HG02970 (cell line): ENCODE results near the gene FHIT.

Experiments used
- ATAC-seq: cut with Tn5 transposase; IDR thresholded peaks from one replicate; pipeline ENCODE4 v1.9.1; 2021; ENCODE audit warnings: mild to moderate bottlenecking, moderate library complexity, moderate number of reproducible peaks; ENCODE audit not compliant: unreplicated experiment, low FRiP score

The FHIT gene

GRCh38 chr3:60448696-60449095, 802.6 kb downstream of the FHIT start:
- ATAC-seq, result no peak

- ATAC-seq, result no peak
These were observed 805.8 kb downstream of the FHIT start for GRCh38 chr3:60445446-60445845.

- ATAC-seq, result no peak
These were observed 806.3 kb downstream of the FHIT start for GRCh38 chr3:60444898-60445437.

GRCh38 chr3:60440869-60441268, 810.4 kb downstream of the FHIT start:
- ATAC-seq, result no peak

- no peak for ATAC-seq
These were observed 815.2 kb downstream of the FHIT start for GRCh38 chr3:60435941-60436650.

- ATAC-seq, result no peak
These were observed 816.3 kb downstream of the FHIT start for GRCh38 chr3:60434950-60435349.

GRCh38 chr3:60434323-60434722, 816.9 kb downstream of the FHIT start:
- ATAC-seq, result no peak

GRCh38 chr3:60431599-60431958, 819.7 kb downstream of the FHIT start:
- no peak for ATAC-seq

GRCh38 chr3:60430205-60430604, 821.0 kb downstream of the FHIT start:
- no peak for ATAC-seq

- no peak for ATAC-seq
These were observed 824.1 kb downstream of the FHIT start for GRCh38 chr3:60427109-60427508.

GRCh38 chr3:60424942-60425341, 826.3 kb downstream of the FHIT start:
- no peak for ATAC-seq

GRCh38 chr3:60424034-60424433, 827.2 kb downstream of the FHIT start:
- ATAC-seq, result no peak

- ATAC-seq, result no peak
These were observed 827.7 kb downstream of the FHIT start for GRCh38 chr3:60423556-60423955.

GRCh38 chr3:60421749-60422446, 829.4 kb downstream of the FHIT start:
- no peak for ATAC-seq

GRCh38 chr3:60417576-60417975, 833.7 kb downstream of the FHIT start:
- no peak for ATAC-seq

- ATAC-seq, result no peak
These were observed 837.2 kb downstream of the FHIT start for GRCh38 chr3:60414011-60414410.

GRCh38 chr3:60413551-60413950, 837.7 kb downstream of the FHIT start:
- ATAC-seq, result no peak

- ATAC-seq, result no peak
These were observed 847.4 kb downstream of the FHIT start for GRCh38 chr3:60403866-60404265.

- ATAC-seq, result no peak
These were observed 848.3 kb downstream of the FHIT start for GRCh38 chr3:60402931-60403330.

- ATAC-seq, result no peak
These were observed 851.1 kb downstream of the FHIT start for GRCh38 chr3:60399861-60400845.

GRCh38 chr3:60399292-60399691, 852.0 kb downstream of the FHIT start:
- no peak for ATAC-seq
